Uterus (tissue), 2 donors: ENCODE measurements around the gene CDC27.

ENCODE experiments used
- CTCF ChIP-seq, 4 experiments: fragments of 200-600 bp in 2 of 4; fragments of 450-650 bp in 2 of 4; sonication (generic) in 2 of 4; IDR thresholded peaks; one replicate each; pipeline ENCODE4 v1.5.1; 2016 to 2019; ENCODE audit warnings: antibody characterized with exemption in 4 of 4, mild to moderate bottlenecking in 2 of 4, moderate library complexity in 1 of 4
- POLR2A ChIP-seq, 2 donors: fragments of 450-650 bp; IDR thresholded peaks; one replicate each; pipeline ENCODE4 v1.6.1; 2016; ENCODE audit warnings: antibody characterized with exemption in 2 of 2, mild to moderate bottlenecking in 1 of 2, moderate library complexity in 1 of 2

- no peak for TF ChIP-seq CTCF (IDR thresholded peaks at IDR 0.05)
- TF ChIP-seq POLR2A (IDR thresholded peaks at IDR 0.05): no peak
Measured at GRCh38 chr17:47214931-47215330, 25.8 kb upstream of the CDC27 start.
